HG02973 (cell line): ENCODE data around the gene LRRC38.
"Not testable (repeated sequence)": the region's sequence is repeated elsewhere in the genome, so short reads cannot be mapped to it uniquely, and the experiment has no call there.

Experiments
- ATAC-seq: cut with Tn5 transposase; IDR thresholded peaks from one replicate; pipeline ENCODE4 v1.9.1; 2021; ENCODE audit warnings: moderate library complexity; ENCODE audit not compliant: unreplicated experiment

The LRRC38 gene

DNA sequence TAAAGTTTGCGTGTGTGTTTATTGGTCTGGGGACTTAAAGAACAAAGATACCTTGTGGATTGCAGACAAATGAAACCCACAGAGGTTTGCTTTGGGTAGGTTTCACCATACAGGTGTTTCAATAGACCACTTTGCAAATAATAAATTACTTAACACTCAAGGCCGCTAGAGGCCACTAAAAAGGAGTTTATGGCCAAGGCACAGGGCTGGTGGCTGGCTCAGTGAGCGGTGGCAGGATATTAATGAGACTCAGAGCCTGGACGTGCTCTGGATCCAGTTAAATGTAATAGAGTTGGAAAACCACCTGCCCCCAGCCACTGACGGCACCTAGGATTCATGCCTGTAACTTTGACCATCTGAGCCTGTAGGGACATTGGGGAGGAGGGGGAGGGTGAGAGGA, 44.5 kb downstream of the LRRC38 start:
- no peak for ATAC-seq

DNA sequence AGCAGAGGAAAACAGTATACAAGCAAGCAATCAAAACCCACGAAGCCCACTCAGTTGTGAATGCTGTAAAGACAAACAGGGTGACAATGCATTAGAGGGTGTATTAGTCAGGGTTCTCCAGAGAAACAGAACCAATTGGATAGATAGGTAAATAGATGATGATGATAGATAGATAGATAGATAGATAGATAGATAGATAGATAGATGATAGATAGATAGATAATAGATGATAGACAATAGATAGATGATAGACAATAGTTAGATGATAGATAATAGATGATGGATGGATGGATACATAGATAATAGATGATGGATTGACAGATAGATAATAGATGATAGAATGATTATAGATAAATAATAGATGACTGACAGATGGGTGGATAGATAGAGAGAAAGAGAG, 48.3 kb downstream of the LRRC38 start:
- no peak for ATAC-seq

DNA sequence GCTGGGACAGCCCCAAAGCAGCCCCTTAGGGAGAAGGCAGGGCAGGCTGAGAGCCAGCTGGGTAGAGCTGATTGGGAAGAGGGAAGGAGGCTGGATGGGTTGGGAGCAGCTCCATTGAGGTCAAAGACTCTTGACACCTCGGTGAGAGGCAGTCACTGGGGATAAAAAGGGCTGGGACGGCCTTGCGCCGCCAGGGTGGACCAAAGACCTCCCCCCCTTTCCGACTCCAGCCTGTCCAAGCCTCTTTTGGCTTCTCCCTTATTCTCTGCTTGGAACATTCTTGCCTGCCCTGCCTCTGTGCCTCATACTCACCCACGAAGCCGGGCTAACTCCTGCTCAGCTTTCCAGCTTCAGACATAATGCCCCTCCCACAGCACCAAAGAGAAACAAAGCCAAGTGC, 51.1 kb downstream of the LRRC38 start:
- ATAC-seq = no peak

DNA sequence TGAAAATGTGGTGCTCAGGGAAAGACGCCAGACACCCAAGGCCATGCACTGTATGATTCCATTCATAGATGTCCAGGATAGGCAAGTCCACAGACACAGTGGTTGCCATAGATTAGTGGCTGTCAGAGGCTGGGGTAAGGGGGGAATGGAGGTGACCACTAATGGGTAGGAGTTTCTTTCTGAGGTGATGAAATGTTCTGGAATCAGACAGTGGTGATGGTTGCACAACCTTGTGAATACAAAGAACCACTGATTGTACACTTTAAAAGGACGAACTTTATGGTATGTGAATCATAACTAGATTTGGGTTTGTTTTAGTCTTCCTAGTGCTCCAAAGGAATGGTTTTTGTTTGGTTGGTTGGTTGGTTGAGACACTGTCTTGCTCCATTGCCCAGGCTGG, 51.8 kb downstream of the LRRC38 start:
- ATAC-seq = no peak

DNA sequence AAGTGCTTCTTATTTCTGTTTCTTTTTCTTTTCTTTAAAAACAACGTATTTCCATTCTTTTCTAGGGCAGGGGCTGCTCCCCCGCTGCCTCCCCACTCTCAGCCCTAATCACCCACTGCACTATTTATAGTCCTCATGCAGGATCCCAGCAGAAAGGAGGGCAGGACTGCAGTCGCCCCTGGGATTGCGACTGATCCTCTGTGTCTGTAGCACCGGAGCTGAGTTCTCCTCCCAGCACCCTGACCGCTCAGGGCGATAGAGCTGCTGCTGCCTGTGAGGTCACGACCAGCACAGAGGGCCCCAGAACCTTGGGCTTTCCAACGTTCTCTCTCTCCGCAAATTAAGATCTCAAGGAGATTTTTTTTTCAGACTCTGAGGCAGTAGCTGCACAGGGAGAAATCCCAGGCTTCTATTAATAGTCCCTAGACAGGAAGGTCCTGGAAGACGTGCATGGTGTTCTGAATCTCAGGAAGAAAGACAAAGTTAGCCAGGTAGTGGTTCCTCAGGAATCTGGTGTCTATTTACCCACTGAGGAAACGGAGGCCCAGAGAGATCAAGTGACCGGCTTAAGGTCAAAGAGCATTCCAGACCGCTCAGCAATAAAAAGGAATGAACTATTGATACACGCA, 56.8 kb downstream of the LRRC38 start:
- no peak for ATAC-seq

DNA sequence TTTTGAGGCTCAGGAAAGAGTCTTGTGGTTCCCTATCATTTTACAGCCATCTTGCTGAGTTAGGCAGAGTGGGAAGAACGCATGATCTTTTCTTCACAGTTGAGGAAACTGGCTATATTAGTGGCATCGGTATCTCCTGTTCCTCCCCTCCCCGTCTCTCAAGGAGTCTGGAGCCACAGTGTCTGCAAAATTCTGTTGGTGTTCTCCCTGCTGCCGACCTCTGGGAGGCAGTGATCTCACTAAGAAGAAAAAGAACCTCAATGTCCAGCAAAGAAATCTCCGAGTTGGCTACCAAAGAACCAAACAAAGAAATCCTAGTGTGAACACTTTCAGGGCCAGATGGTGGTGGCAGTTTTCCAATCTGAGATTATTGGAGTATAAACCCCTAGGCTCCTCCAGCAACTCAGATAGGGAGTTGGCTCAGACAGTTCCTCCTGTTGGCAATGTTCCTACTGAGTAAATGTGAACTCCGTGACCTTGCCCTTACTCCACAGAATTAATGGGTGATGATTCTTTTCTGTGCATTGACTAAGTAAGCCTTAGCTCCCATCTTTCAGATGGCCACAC, 62.3 kb downstream of the LRRC38 start:
- ATAC-seq = no peak

DNA sequence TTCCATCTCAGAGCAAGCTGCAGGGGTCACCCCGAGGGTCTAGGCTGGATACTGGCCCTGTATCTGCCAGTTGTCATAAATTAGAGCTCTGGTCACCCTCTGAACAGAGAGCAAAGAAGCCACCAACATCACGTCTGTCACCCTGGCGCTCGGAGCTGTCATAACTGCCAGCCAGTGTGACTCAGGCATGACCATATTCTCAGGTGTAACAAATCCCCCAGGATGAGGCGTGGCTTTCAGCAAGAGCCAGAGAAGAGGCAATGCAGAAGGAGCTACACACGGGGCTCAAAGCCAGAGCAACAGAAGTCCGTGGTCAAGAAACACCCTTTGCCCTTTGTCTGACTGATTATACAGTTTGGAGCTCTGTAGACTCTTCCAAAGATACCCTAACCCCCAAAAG, 63.6 kb downstream of the LRRC38 start:
- ATAC-seq = no peak

DNA sequence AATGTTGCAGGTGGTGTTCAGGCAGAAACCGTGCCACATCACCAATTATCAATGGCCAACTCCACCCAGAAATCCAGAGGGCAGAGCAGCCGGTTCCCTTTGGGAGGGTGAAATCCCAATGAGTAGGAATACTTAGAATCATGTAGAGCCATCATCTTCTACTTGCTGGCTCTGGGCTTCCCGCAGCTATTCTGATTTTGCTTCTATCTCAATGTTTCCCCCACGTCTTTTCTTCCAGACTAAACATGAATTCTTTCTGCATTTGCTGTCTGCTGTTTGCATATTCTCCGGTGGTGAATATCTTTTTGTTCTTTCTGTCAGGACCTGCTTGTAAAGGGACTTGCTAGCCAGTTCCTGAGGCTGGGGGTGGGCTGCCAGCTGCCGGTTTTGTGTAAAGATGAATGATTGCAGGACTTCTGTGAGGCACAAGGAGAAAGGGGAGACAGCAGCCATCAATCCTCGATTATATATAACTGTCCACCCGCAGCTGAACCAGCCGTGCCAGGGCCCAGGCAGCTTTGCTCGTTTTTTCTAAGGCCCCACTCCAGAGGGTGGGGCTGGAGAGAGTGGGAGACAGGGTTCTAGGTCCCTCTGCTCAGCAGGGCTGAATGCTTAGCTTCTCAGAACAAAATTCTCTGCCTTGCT, 70.3 kb downstream of the LRRC38 start:
- ATAC-seq = no peak

DNA sequence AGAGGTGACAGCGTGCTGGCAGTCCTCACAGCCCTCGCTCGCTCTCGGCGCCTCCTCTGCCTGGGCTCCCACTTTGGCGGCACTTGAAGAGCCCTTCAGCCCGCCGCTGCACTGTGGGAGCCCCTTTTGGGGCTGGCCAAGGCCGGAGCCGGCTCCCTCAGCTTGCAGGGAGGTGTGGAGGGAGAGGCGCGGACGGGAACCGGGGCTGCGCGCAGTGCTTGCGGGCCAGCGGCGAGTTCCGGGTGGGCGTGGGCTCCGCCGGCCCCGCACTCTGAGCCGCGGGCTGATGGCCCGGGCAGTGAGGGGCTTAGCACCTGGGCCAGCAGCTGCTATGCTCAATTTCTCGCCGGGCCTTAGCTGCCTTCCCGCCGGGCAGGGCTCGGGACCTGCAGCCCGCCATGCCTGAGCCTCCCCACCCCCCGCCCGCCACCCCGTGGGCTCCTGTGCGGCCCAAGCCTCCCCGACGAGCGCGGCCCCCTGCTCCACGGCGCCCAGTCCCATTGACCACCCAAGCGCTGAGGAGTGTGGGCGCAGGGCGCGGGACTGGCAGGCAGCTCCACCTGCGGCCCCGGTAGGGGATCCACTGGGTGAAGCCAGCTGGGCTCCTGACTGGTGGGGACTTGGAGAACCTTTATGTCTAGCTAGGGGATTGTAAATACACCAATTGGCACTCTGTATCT, 74.6 kb downstream of the LRRC38 start:
- ATAC-seq = not testable (repeated sequence)

DNA sequence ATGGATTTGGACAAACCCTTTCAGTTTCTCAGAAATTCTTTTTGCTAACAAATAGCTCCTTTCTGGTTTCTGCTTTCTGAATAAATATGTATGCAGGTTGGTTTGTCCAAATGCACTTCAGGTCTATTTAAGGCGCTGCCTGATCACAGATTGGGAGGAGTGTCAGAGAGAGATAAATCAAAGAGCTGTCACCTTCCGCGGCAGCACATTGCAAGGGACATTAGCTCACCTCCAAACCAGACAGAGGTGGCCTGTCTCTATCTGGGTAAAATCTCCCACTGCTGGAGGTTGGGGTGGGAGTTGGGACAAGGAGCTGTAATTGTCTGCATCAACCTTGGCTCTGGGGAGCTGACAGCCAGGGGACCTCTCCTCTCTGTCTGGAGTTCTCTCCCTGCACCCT, 78.3 kb downstream of the LRRC38 start:
- ATAC-seq = no peak

DNA sequence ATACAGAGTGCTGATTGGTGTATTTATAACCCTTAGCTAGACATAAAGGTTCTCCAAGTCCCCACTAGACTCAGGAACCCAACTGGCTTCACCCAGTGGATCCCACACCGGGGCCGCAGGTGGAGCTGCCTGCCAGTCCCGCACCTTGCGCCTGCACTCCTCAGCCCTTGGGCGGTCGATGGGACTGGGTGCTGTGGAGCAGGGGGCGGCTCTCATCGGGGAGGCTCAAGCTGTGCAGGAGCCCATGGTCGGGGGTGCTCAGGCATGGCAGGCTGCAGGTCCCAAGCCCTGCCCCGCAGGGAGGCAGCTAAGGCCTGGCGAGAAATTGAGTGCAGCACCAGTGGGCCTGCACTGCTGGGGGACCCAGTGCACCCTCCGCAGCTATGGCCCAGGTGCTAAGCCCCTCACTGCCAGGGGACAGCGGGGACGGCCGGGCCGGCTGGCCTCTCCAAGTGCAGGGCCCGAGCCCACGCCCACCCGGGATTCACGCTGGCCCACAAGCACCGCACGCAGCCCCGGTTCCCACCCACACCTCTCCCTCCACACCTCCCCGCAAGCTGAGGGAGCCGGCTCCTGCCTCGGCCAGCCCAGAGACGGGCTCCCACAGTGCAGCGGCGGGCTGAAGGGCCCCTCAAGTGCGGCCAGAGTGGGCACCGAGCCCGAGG, 80.0 kb downstream of the LRRC38 start:
- not testable (repeated sequence) for ATAC-seq

DNA sequence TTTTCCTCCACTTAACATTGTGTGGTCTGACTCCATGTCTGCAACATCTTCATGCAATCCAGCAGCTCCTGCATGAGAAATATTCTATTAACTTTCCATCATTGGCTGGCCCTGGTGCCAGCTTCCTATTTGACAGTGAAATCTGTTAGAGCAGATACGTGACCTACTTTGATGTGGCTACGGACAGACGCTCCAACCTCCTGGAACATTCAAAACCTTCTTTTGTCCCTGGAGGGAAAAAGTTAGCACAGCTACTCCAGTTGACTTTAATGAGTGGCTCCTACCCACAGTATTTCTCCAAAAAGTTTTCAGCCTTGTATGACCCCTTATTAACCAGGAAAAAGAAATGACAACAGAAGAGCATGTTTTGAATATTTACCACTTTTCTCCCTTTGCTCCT, 81.6 kb downstream of the LRRC38 start:
- ATAC-seq = no peak

DNA sequence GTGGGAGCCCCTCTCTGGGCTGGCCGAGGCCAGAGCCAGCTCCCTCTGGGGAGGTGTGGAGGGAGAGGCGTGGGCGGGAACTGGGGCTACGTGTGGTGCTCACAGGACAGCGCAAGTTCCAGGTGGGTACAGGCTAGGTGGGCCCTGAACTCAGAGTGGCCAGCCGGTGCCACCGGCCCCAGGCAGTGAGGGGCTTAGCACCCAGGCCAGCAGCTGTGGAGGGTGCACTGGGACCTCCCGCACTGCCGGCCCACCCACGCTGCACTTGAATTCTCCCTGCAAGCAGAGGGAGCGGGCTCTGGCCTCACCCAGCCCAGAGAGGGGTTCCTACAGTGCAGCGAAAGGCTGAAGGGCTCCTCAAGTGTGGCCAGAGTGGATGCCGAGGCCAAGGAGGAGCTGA, 83.3 kb downstream of the LRRC38 start:
- no peak for ATAC-seq
